ENCODE results near the gene GTF2F2.

- TF ChIP-seq ZNF263 (CRISPR knock-in tag; IDR thresholded peaks at IDR 0.05; ENCODE audit: low read depth) = no peak
- TF ChIP-seq ZBTB21 (CRISPR knock-in tag; IDR thresholded peaks at IDR 0.05; ENCODE audit: borderline replicate concordance) = no peak
- TF ChIP-seq TEAD4 (CRISPR knock-in tag; IDR thresholded peaks at IDR 0.05) = no peak
Observed at GRCh38 chr13:45218689-45219088, 98.4 kb downstream of the GTF2F2 start.

Measured in WTC11 (cell line).